ENCODE measurements around the gene ALAS1.

GRCh38 chr3:52222319-52223221 is 24.6 kb downstream of the ALAS1 start:
- TF ChIP-seq, protein P1, sequence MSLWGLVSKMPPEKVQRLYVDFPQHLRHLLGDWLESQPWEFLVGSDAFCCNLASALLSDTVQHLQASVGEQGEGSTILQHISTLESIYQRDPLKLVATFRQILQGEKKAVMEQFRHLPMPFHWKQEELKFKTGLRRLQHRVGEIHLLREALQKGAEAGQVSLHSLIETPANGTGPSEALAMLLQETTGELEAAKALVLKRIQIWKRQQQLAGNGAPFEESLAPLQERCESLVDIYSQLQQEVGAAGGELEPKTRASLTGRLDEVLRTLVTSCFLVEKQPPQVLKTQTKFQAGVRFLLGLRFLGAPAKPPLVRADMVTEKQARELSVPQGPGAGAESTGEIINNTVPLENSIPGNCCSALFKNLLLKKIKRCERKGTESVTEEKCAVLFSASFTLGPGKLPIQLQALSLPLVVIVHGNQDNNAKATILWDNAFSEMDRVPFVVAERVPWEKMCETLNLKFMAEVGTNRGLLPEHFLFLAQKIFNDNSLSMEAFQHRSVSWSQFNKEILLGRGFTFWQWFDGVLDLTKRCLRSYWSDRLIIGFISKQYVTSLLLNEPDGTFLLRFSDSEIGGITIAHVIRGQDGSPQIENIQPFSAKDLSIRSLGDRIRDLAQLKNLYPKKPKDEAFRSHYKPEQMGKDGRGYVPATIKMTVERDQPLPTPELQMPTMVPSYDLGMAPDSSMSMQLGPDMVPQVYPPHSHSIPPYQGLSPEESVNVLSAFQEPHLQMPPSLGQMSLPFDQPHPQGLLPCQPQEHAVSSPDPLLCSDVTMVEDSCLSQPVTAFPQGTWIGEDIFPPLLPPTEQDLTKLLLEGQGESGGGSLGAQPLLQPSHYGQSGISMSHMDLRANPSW (CRISPR knock-in tag; IDR thresholded peaks at IDR 0.05), result no peak
- no peak for TF ChIP-seq EZH2 (IDR thresholded peaks at IDR 0.05; ENCODE audit: borderline replicate concordance, low read depth, low read length)

Data from K562 (cell line).